ENCODE results near the gene TMEM33. TPM values are rescaled to one million over a fixed set of nuclear protein-coding genes. Genes with fewer than 3 reads are reported as not detected.

The TMEM33 gene
- total and polyA plus RNA-seq, 2 of the 8 experiments (the other 6 are each of a cell fraction or from before 2014, with no cell fraction given), result 72.5 to 94.4 TPM

GRCh38 chr4:41990365-41991111 lies 55.3 kb downstream of the TMEM33 start, which contains the start of gene SLC30A9 (continued):
- TF ChIP-seq, protein P1, sequence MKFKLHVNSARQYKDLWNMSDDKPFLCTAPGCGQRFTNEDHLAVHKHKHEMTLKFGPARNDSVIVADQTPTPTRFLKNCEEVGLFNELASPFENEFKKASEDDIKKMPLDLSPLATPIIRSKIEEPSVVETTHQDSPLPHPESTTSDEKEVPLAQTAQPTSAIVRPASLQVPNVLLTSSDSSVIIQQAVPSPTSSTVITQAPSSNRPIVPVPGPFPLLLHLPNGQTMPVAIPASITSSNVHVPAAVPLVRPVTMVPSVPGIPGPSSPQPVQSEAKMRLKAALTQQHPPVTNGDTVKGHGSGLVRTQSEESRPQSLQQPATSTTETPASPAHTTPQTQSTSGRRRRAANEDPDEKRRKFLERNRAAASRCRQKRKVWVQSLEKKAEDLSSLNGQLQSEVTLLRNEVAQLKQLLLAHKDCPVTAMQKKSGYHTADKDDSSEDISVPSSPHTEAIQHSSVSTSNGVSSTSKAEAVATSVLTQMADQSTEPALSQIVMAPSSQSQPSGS (IDR thresholded peaks at IDR 0.05; ENCODE audit: low read length), result no peak
- TF ChIP-seq RXRA (IDR thresholded peaks at IDR 0.05; ENCODE audit: insufficient read depth, low read depth, low read length), result no peak
- TF ChIP-seq KDM5A (IDR thresholded peaks at IDR 0.05; ENCODE audit: low read length), result peak; percentile 26; the same call in 1 of the 2 replicates
- no peak for TF ChIP-seq TCF12 (IDR thresholded peaks at IDR 0.05; ENCODE audit: low read depth, low read length)
- TF ChIP-seq, protein P2, sequence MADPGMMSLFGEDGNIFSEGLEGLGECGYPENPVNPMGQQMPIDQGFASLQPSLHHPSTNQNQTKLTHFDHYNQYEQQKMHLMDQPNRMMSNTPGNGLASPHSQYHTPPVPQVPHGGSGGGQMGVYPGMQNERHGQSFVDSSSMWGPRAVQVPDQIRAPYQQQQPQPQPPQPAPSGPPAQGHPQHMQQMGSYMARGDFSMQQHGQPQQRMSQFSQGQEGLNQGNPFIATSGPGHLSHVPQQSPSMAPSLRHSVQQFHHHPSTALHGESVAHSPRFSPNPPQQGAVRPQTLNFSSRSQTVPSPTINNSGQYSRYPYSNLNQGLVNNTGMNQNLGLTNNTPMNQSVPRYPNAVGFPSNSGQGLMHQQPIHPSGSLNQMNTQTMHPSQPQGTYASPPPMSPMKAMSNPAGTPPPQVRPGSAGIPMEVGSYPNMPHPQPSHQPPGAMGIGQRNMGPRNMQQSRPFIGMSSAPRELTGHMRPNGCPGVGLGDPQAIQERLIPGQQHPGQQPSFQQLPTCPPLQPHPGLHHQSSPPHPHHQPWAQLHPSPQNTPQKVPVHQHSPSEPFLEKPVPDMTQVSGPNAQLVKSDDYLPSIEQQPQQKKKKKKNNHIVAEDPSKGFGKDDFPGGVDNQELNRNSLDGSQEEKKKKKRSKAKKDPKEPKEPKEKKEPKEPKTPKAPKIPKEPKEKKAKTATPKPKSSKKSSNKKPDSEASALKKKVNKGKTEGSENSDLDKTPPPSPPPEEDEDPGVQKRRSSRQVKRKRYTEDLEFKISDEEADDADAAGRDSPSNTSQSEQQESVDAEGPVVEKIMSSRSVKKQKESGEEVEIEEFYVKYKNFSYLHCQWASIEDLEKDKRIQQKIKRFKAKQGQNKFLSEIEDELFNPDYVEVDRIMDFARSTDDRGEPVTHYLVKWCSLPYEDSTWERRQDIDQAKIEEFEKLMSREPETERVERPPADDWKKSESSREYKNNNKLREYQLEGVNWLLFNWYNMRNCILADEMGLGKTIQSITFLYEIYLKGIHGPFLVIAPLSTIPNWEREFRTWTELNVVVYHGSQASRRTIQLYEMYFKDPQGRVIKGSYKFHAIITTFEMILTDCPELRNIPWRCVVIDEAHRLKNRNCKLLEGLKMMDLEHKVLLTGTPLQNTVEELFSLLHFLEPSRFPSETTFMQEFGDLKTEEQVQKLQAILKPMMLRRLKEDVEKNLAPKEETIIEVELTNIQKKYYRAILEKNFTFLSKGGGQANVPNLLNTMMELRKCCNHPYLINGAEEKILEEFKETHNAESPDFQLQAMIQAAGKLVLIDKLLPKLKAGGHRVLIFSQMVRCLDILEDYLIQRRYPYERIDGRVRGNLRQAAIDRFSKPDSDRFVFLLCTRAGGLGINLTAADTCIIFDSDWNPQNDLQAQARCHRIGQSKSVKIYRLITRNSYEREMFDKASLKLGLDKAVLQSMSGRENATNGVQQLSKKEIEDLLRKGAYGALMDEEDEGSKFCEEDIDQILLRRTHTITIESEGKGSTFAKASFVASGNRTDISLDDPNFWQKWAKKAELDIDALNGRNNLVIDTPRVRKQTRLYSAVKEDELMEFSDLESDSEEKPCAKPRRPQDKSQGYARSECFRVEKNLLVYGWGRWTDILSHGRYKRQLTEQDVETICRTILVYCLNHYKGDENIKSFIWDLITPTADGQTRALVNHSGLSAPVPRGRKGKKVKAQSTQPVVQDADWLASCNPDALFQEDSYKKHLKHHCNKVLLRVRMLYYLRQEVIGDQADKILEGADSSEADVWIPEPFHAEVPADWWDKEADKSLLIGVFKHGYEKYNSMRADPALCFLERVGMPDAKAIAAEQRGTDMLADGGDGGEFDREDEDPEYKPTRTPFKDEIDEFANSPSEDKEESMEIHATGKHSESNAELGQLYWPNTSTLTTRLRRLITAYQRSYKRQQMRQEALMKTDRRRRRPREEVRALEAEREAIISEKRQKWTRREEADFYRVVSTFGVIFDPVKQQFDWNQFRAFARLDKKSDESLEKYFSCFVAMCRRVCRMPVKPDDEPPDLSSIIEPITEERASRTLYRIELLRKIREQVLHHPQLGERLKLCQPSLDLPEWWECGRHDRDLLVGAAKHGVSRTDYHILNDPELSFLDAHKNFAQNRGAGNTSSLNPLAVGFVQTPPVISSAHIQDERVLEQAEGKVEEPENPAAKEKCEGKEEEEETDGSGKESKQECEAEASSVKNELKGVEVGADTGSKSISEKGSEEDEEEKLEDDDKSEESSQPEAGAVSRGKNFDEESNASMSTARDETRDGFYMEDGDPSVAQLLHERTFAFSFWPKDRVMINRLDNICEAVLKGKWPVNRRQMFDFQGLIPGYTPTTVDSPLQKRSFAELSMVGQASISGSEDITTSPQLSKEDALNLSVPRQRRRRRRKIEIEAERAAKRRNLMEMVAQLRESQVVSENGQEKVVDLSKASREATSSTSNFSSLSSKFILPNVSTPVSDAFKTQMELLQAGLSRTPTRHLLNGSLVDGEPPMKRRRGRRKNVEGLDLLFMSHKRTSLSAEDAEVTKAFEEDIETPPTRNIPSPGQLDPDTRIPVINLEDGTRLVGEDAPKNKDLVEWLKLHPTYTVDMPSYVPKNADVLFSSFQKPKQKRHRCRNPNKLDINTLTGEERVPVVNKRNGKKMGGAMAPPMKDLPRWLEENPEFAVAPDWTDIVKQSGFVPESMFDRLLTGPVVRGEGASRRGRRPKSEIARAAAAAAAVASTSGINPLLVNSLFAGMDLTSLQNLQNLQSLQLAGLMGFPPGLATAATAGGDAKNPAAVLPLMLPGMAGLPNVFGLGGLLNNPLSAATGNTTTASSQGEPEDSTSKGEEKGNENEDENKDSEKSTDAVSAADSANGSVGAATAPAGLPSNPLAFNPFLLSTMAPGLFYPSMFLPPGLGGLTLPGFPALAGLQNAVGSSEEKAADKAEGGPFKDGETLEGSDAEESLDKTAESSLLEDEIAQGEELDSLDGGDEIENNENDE (IDR thresholded peaks at IDR 0.05; ENCODE audit: insufficient replicate concordance, low read length), result no peak
- no peak for TF ChIP-seq SUZ12 (IDR thresholded peaks at IDR 0.05; ENCODE audit: low read length)
- TF ChIP-seq TEAD4 (IDR thresholded peaks at IDR 0.05; ENCODE audit: low read depth, low read length), result no peak
- peak; percentile 84 for TF ChIP-seq TAF1 (IDR thresholded peaks at IDR 0.05; ENCODE audit: low read depth, low read length)
- TF ChIP-seq CBX5 (IDR thresholded peaks at IDR 0.05; ENCODE audit: low read depth, low read length), result no peak

All from H1 (cell line).